ENCODE measurements around the gene PPP2CA. TPM values are rescaled to one million over a fixed set of nuclear protein-coding genes. Genes with fewer than 3 reads are reported as not detected.

Gene PPP2CA
- total and polyA plus RNA-seq, 2 of the 4 experiments (the other 2 are of a cell fraction) = 70.6 to 73.6 TPM

DNA sequence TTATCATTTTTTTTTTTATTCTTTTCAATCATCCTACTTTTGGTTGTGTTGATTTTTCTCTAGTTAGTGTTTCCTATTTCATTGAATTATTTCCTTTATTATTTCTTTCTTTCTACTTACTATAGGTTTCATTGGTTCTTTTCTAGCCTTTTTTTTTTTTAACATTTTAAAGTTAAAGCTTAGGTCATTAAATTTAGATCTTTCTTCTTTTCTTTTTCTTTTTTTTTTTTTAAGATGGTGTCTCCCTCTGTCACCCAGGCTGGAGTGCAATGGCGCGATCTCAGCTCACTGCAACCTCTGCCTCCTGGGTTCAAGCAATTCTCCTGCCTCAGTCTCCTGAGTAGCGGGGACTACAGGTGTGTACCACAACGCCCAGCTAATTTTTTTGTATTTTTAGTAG is 43.0 kb upstream of the PPP2CA start:
- DNase-seq (no peak), ATAC-seq (ENCODE audit: low read depth) (no peak)
- no peak overlapping the region for H3K56ac ChIP-seq (ENCODE audit: extremely low read depth, insufficient read depth, low read length)
- no peak overlapping the region for H2AK9ac ChIP-seq (replicated peaks; ENCODE audit: low read depth, low read length, poor library complexity)
- in situ Hi-C loops (cut with MboI; ENCODE audit: low sequenced_read_pairs) (no loop called here), intact Hi-C loops (cut with micrococcal nuclease) (loop anchor here (5.0 kb wide), 1 partner anchor 57 kb away; no protein-coding TSS in a partner anchor), dilution Hi-C loops (cut with HindIII; ENCODE audit: low sequenced_read_pairs, unreplicated experiment) (no loop called here)
- no peaks in the 10 kb centered on the region for H3K9me1 ChIP-seq (ENCODE audit: insufficient read depth, low read length)
- H2BK20ac ChIP-seq (ENCODE audit: low read depth, low read length) = no peak overlapping the region
- H3K4ac ChIP-seq (ENCODE audit: low read depth, low read length) = no peak overlapping the region
- H3K4me1 ChIP-seq (ENCODE audit: control insufficient read depth, insufficient read depth, low read length) = no peaks in the 10 kb centered on the region
- no peak overlapping the region for H2BK120ac ChIP-seq (ENCODE audit: low read depth, low read length)
- TF ChIP-seq, protein P1, sequence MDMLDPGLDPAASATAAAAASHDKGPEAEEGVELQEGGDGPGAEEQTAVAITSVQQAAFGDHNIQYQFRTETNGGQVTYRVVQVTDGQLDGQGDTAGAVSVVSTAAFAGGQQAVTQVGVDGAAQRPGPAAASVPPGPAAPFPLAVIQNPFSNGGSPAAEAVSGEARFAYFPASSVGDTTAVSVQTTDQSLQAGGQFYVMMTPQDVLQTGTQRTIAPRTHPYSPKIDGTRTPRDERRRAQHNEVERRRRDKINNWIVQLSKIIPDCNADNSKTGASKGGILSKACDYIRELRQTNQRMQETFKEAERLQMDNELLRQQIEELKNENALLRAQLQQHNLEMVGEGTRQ (IDR thresholded peaks at IDR 0.05; ENCODE audit: low read depth, low read length) = no peak
- no peak for TF ChIP-seq SMC3 (IDR thresholded peaks at IDR 0.05; ENCODE audit: low read depth, low read length)
- H3K79me1 ChIP-seq (ENCODE audit: low read depth in 1 of 2, low read length in 2 of 2) = no peaks in the 10 kb centered on the region
- no peak overlapping the region for H3K27ac ChIP-seq (ENCODE audit: insufficient read depth, low read length)
- H4K91ac ChIP-seq (ENCODE audit: insufficient read depth, low read depth, low read length) = no peak overlapping the region
- no peak overlapping the region for H3K18ac ChIP-seq (ENCODE audit: low read depth, low read length)
- no peak overlapping the region for H2AK5ac ChIP-seq (ENCODE audit: low read depth, low read length)
- H2AFZ ChIP-seq (replicated peaks; ENCODE audit: low read length, poor library complexity) = no peak overlapping the region
- no peak overlapping the region for H3K4me3 ChIP-seq (ENCODE audit: insufficient read depth, low read depth, low read length)
- H3K14ac ChIP-seq (replicated peaks; ENCODE audit: low read depth, low read length) = no peak overlapping the region
- H3K9ac ChIP-seq (ENCODE audit: low read depth, low read length) = no peak overlapping the region
- no peak overlapping the region for H2BK5ac ChIP-seq (ENCODE audit: low read depth, low read length, poor library complexity, severe bottlenecking)
- H4K8ac ChIP-seq (ENCODE audit: low read depth in 2 of 2, low read length in 2 of 2) = no peak overlapping the region
- ChIA-PET CTCF (interaction anchor here (0.6 kb wide), 1 partner anchor 15 kb away, joined by 3 read pairs; no protein-coding TSS in a partner anchor), POLR2A (ENCODE audit: unreplicated experiment) (interaction anchor here (0.6 kb wide), 1 partner anchor 19 kb away, joined by 9 read pairs; no protein-coding TSS in a partner anchor)
- H2BK15ac ChIP-seq (ENCODE audit: low read depth, low read length) = no peak overlapping the region
- no peaks in the 10 kb centered on the region for H3K36me3 ChIP-seq (ENCODE audit: control insufficient read depth, insufficient read depth, low read length)
- no peaks in the 10 kb centered on the region for H3K27me3 ChIP-seq (ENCODE audit: control insufficient read depth, insufficient read depth, low read length)
- H4K20me1 ChIP-seq (ENCODE audit: insufficient read depth, low read length) = no peaks in the 10 kb centered on the region
- no TSS peak for BruUV-seq (replicated peaks)
- H3K23ac ChIP-seq (ENCODE audit: low read depth, low read length) = no peak overlapping the region
- WGBS, 2 experiments (ENCODE audit: extremely low coverage in 2 of 2, insufficient read length in 1 of 2) = no CpG with 5 or more reads among the region's 4 CpGs
- peaks cover 2% of the 10 kb centered on the region; the same call in 1 of the 2 replicates for H3K9me3 ChIP-seq (ENCODE audit: control insufficient read depth, insufficient read depth, low read length)
- H4K5ac ChIP-seq (ENCODE audit: low read depth, low read length) = no peak overlapping the region
- no peak overlapping the region for H3K4me2 ChIP-seq (ENCODE audit: low read depth, low read length)

Data from IMR-90 (cell line).